NCI-H345 (cell line): Measurements from ENCODE around the gene C18orf63.

Source experiments
- DNase-seq: peaks from one replicate; lab custom pipeline; 2025; lab: John Stamatoyannopoulos, UW

The C18orf63 gene

DNA sequence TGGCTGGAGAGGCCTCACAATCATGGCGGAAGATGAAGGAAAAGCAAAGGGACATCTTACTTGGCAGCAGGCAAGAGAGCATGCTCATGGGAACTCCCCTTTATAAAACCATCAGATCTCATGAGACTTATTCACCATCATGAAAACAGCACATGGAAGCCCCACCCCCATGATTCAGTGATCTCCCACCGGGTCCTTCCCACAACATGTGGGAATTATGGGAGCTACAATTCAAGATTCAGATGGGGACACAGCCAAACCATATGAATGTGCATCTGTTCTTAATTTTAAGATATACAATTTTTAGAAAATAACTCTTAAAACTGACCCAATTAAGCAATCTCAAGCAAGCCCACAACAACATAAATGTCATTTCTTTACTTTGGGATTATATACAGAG lies 12.6 kb downstream of the C18orf63 start:
- DNase-seq = no peak

DNA sequence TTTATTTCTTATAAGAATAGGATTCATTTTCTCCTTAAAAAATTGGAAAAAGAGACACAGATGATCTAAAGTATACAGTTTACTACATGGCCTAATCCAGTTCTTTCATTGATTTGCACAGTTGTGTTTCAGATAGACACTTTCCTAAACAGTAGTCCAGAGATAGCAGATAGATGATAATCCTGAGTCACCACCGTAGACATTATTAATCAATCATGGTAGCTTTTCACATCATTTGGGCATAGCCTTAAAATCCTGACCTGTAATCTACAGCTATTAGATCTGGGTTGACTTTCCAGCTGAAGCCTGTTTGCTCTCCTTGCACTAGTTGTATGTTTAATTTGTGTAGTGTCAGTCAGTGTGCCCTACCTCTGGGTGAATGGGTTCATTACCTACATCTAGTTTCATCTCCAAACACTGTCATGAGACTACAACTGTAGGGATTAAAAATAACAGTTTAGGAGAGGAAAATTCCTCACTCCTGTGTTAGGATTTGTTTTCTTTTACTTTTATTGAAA lies 14.1 kb downstream of the C18orf63 start:
- DNase-seq = no peak

DNA sequence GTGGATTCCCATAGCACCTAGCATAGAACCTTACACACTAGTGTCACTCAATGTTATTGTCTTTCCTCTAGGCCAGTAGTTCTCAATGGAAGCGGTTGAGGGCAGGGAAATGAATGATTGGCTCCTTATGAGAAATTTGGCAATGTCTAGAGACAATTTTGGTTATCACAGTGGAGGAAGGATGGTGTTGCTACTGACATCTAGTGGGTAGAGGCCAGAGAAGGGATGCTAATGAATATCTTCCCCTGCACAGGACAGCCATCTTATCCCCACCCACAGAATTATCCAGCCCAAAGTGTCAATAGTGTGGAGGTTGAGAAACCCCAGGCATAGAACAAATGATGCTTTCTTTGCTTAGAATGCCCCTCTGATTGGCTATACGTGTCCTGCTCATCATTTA lies 15.8 kb downstream of the C18orf63 start:
- no peak for DNase-seq

DNA sequence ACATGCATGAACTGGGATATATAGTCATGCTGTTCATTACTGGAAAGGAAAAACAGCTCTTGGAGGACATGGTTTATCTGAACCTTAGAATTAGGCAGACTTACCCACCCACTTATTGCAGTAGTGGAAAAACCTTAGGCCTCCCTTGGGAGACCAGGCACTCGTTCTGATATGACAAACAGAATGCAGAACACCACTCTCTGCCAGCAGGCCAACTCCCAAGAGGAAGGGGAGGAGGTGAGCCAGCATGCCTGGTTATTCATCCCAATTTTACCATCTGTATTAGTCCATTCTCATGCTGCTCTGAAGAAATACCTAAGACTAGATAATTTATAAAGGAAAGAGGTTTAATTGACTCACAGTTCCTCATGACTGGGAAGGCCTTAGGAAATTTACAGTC lies 17.5 kb downstream of the C18orf63 start:
- no peak for DNase-seq

DNA sequence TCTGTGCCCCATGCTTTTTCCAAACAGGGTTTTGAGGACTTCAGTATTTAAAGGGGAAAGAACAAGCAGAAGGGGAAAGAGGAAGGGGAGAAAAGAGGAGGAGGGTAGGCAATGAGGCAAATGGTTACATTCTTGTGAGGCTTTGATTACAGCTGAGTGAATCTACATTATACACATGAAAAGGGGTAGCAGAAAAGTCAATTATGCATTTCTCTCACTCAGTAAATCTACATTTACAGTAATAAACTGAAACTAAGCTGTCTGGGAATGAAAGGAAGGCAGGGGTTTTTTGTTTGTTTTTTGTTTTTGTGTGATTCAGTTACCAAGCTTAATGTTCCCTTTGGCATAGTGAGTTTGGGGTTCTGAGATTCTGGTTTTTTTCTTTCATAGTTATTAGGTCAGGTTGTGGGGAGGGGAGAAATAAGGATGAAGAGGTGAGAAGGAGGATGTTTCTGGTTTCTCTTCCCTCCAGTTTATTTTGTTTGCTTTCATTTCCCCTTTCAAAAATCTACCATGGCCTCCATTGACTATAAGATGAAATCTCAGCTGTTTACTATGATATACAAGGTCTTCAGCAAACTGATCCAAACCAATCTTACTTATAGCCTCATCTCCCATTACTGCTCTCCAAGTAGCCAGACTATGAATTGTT lies 18.7 kb downstream of the C18orf63 start:
- no peak for DNase-seq

DNA sequence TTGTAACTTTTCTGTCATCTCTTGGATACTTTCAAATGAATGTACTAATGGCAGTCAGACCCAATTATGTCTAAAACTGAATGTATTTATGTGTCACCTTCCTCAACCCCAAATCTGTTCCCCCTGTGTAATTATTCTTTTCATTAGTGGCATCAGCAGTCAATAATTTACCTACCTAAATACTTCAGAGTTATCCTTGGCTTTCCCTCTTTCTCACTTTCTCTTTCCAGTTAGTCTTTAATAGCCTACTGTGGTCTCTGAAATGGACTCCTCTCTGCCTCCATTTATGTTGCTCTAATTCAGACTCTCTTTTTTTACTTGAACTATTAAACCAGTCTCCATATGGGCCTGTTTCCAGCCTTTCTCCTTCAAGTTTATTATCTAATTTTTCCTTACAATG lies 21.0 kb downstream of the C18orf63 start:
- DNase-seq = no peak

DNA sequence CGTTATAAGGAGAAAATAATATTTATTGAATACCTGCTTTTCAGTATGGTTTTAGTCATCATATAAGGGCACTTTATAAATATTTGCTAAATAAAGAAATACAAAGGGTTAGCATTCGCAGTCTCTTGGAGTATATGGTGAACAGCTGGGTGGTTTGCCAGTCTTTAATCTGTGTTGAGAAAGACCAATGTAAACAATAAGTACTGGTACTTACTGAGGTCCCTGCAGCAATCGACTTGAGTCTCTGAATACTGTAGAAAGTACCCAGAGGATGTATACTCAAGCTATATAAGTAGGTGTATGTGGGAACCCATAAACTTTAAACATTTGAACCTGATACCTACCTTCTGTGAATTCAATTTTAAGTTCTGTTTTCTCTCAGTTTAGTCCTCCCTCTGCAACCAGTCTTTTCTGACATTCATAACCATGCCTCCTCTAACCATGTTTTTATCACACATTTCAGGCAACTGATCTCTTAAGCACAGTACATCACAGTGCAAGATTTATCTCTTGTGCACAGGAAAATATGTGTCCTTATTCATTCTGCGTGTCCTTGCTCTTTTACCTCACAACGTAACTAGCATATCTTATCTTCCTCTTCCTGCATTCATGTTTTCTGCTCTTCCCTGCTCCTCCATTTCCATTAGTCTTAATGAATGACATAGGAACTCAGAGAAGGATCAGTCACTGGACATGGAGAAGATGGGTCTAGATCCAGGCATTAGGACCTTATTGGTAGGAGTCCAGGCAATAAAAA lies 21.7 kb downstream of the C18orf63 start:
- DNase-seq = no peak

DNA sequence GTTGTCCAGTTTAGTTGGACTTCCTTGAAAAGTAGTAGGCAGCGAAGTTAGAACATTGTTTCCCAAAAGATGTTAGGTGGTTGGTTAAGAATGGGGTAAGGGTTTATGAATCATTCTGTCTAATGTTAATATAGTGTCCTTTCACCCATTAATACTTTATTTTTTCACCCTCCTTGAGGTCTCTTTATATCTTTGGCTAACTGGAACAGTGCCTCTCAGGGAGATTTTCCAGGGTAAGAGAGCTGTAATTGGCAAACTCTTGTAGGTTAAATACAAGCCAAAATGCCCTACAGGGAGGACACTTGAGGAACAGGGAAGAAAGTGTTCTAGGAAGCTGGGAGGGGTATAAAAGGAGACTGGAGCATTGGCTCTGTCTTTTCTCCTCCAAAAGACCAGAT lies 22.3 kb downstream of the C18orf63 start:
- no peak for DNase-seq

DNA sequence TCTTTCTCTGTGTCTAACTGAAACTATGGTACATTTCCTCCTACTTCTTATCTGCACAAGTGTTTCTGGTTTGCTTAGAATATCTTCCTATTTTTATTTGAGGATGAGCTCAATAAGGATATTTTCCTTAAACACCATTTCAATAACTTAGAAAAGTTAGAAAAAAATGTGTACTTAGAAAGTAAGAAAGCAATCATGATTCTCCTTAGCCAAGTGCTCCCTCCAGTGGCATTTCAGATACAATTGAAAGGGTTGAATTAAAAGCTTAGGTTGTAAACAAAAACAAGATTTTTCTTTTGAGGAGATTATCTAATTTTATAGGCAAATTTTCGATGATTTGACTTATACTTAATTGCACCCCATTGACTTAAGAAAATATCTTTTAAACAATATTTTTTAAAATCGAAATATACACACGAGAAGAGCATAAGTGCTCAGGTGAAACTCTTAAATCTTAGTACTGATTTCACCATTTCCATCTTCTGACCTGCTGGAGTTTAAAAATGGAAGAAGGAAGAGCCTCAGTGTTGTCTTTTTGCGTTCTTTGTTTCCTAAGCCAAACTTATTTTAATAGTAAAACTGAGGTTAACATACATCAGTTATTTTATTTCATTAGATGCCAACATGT lies 26.9 kb downstream of the C18orf63 start:
- DNase-seq = peak; percentile 39

DNA sequence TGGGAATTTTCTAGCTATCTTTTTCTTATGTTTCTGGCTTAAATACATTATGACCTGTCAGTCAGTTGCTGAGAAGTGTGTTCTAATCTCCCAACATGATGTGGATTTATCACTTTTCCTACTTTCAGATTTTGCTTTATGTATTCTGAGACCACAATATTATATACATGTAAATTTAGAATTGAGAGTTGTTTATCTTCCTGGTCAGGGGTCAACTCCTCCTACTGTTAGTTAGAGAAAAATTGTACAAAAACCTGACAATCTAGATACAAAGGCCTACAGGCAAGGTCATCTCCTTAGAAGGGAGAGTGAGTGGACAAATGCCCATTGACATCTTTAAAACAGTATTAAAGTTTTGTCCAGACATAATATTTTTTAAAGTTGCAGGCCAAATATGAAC lies 30.6 kb downstream of the C18orf63 start:
- no peak for DNase-seq

DNA sequence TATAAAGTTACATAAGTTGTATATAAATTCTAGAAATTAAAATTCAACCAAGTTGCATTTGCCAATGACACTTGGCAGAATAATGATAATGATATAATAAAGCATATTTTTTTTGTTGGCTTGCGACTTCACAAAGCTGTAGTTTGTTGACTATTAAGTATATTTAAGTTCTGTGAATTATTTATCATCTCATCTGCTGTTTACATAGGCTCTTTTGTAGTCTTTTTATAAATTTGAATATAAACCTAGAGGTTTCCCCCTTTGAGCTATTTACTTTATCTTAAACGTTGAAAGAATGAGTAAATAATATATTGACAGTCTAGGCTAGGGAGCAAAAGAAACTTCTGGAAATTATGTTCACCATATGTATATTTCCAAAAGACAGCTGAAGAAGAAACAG lies 32.9 kb downstream of the C18orf63 start:
- DNase-seq = no peak

DNA sequence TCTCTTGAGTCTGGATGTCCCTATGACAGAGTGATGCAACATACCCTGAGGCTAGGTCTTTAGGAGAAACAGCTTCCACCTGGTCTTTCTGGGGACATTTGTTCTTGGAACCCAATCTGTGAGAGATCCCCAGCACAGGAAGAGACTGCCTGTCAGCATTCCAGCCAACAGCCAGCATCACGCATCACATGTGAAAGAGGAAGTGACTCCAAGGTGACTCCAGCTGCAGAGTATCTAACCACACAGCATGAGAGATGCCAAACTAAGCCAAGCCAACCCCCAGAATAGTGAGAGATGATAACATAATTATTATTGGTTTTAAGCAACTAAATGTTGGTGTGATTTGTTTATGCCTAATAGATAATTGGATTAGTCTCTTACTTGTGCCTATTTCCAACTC lies 35.7 kb downstream of the C18orf63 start:
- DNase-seq = no peak

DNA sequence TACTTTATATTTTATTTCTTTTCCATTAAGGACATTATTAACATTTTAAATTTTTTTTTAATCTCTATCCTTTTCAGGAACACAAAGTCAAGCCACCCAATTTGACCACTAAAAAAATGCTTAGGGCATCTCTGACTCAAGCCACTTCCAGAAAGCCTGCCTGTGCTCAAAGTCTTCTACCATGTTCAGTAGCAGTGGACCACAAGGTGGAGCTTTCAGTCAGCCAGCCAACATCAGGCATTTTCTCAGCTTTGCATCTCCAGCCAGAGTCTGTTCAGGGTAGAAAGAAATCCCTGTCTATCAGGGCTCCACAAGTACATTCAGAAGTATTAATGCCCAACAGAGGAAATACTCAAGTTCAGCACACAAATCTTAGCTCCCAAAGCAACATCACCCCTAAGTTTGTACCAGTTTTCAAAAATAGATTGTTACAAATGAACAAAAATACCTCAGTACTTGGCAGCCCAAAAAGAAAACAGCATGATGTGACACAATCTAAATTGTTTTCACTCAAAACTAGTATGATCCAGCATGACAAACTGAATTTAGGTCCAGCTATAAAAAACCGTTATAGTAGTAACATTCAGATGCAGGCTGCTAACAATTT lies 37.6 kb downstream of the C18orf63 start:
- DNase-seq = peak; percentile 67

DNA sequence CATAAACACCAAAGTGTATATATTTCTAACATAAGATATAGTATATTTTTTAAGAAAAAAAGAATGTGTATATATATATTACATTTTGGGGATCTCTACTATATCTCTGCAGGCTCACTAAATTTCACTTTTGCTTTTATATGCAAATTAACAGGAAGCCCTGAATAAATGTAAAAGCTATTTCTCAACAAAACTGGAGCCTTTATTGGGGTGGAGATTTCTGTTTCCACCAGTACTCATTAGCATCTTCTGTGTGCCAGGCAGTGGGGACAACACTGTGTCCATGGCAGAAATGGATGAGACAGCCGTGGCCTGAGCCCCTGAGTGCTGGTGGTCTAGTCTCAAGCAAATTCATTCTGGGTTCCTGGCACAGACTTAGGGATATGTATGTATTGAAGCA lies 41.3 kb downstream of the C18orf63 start:
- DNase-seq = no peak

DNA sequence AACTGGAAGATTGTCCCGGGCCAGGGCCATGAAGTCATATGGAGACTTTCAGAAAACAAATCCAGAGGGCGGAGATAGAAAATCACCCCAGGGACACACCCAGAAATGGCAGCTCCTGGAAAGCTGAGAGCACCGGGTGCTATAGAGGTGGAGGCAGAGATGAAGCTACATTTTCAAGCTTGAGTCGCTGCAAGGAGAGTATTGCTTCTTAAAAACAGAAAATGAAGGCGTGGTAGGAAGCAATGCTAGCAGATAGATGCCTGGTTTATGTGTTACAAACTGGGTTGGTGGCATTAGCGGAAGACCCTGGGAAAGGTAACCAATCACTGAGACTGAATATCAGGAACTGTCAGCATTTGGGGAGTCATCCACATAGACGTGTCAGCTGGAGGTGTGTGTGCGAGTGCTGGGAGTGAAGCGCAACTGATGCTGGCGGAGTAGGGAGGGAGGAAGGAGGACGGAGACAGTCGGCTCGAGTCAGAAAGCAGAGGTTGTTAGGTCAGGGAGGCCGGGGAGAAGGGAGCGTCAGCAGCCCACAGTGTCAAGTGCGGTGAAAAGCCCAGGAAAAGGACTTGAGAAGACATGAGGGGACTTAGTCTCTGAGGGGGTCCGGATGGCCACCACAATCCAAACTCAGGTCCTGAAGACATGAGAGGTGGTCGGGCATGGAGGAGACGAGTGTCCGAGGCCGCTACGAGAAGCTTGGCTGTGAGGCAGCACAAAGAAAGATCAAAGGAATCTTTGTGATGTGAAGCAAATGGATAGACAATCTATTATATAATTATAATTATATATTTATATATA lies 45.4 kb downstream of the C18orf63 start:
- no peak for DNase-seq

DNA sequence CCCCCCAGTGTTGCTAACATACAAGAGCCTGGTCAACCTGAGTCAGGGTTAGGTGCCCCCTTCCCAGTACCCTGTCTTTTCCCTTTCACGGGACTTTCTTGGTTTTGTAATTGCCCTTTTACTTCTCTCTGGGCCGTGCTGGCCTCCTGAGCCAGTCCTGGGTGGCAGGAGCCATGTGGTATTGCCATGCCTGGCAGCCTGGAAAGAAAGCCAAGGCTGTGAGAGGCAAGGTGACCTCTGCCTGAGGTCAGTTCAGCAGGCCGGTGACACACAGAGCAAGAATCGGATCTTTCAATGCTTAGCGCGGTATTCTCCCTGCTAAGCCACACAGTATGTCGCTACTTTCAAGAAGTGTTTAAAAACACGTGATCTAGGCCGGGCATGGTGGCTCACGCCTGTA lies 52.3 kb downstream of the C18orf63 start:
- no peak for DNase-seq

DNA sequence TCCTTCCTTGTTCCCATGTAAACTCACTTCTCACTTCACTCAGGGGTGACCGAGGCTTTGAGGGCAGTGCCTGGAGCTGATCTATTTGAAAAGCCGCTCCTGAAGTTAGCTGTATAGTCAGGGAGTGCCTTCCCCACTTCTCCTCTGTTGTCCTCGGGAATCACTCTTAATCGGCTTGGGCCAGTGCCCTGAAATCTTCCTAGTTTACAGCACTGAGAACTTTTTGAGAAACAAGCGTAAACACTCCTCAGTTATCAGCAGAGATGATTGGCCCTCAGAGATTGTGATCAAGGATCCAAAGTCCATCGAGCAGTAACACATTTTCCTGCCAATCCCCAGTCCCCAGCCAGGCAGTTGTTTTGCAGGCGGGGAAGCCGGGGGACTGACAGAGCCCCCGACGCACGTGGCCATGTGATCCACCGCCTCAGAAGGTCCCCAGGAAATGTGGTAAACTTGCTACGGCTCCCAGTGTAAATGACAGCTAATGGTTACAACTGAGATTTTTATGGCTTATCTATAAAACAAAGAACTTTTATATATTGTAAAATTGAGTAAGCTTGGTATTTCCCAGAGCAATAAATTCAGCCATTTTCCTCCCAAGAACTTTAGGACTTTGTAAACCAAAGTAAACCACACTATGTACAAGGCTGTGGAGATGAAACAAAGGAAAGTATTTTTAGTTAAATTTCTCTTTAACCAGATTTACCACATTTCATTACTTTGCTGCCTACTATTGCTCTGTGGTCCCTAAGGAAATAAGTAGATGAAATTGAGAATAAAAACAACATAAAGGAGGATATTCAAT lies 53.5 kb downstream of the C18orf63 start:
- no peak for DNase-seq

DNA sequence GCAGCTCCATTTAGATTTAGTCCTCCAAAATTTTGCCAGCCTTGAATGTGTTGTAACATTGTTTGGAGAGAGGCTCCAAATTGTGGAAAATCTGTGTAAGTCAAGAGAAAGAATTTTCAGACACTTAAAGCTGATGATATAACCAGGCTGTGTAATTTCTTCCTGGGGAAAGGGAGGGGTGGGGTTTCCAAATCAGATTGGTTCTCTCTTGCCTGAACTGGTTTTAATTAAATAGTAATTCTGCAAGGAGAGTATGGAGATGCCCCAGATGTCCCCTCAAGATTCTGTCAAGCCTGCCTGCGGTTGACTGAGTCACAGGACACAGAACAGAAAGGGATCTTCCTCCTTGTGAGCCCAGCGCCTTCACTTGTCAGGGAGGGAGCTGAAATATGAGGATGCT lies 54.5 kb downstream of the C18orf63 start:
- DNase-seq = no peak

DNA sequence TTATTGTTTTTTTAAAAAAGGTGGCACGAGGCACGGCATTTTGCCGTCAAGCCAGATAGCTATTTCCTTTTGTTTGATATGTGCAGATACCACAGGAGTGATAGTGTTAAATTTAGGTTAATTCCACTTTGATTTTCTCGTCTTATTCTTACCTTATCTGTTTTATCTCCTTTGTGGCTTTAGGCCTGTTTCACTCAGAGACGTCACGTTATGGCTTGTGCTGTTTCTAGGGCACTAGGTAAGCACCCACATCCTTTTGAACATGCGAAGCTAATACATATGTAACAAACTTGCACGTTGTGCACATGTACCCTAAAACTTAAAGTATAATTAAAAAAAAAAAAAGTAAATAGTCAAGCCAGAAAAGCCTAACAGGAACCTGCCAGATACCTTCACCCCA lies 57.8 kb downstream of the C18orf63 start:
- no peak for DNase-seq

DNA sequence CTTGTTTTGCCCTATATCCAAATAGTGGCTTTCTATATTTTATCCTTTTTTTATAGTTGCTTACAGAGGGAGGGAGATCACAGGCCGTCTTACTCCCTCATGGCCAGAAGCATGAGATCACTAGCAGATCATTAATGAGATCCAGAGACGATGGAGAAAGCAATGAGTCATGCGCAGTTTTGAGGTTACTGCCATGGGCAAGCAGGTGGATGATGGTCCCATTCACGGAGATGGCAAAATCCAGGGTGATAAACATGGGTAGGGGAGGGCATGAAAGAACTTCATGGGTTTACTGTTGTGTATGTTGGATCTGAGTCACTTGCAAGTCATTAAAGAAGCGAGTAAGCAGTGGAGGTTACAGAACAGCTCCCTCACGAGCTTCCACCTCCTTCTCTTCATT lies 60.4 kb downstream of the C18orf63 start:
- DNase-seq = no peak

DNA sequence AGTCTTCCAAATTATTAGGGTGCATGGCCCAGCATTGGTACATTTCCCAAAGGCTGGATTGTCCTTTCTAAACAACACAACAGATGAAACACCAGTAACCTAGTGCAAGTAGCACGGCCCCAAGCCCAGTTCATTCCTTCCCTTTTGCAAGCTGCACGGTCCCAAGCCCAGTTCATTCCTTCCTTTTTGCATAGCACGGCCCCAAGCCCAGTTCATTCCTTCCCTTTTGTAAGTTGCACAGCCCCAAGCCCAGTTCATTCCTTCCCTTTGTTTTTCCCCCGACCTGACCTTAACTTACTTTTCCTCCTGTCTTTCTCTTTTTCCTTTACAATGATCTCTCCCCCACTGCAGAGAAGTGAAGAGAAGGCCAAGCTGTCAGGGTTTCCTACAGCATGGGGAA lies 60.9 kb downstream of the C18orf63 start:
- DNase-seq = no peak
